Heart left ventricle (tissue), 13 donors: ENCODE measurements around the gene RANGAP1.

Experiments
- CTCF ChIP-seq, 12 donors: fragments of 200-600 bp; sonication (generic) in 4 of 12; IDR thresholded peaks; one replicate each; pipeline versions ENCODE4 v1.5.0 to v1.8.0; 2018 to 2022; ENCODE audit warnings: antibody characterized with exemption in 12 of 12, mild to moderate bottlenecking in 5 of 12
- POLR2A ChIP-seq, 2 donors: fragments of 450-650 bp; IDR thresholded peaks; one replicate each; pipeline ENCODE4 v1.6.1; 2017; ENCODE audit warnings: antibody characterized with exemption in 2 of 2, mild to moderate bottlenecking in 2 of 2, moderate library complexity in 2 of 2
- donor health status: ischemic (EF 13 %, LVEDD 7.1; RV severe dilation, severe dysfunction).
- donor health status: DM: no; HTN: yes; CAD: no.
- donor health status: DM: no; HTN: no; CAD: no.
- donor health status: ischemic (EF 25% LVEDD 6.9; RV normal size, moderate dysfunction).
- donor health status: ischemic (EF 25% LVEDD 5.7; RV mildly dilated, moderate dysfunction).
- donor health status: ischemic (EF 35%, LVEDD 5.7; RV mildly dilated, moderate dysfunction).
- donor health status: nonischemic (EF 11% LVEDD 7.7; RV severe dilation, severe dysfunction).
- donor health status: DM: yes; HTN: yes; CAD: no.
- donor health status: PGD.
- donor health status: ischemic (EF 29% LVEDD 5.4; RV normal size, mild dysfunction).
- donor health status: nonischemic (EF 23%, LVEDD 6.1; RV moderate dilation, normal function).

- no peak for TF ChIP-seq POLR2A (IDR thresholded peaks at IDR 0.05)
- TF ChIP-seq CTCF (IDR thresholded peaks at IDR 0.05) = no peak
These were observed 56.8 kb downstream of the RANGAP1 start for GRCh38 chr22:41229215-41229614.
